Coronary artery (tissue), 2 donors: ENCODE results near the gene PLCB2.
A peak's percentile ranks its signal among the peaks of the same experiment; 100 is the strongest.

ENCODE experiments used
- DNase-seq: peaks from one replicate; pipeline ENCODE4 v3.0.0-alpha.2; 2017; ENCODE audit warnings: low spot score
- H3K27ac ChIP-seq, 2 donors: fragments of 200-600 bp; sonication (generic); one replicate each; pipeline ENCODE4 v1.5.1; 2016 to 2019
- H3K4me3 ChIP-seq: fragments of 200-600 bp; sonication (generic); 2 replicates; pipeline ENCODE4 v1.5.1; 2016; ENCODE audit warnings: mild to moderate bottlenecking, moderate library complexity
- CTCF ChIP-seq: fragments of 200-600 bp; sonication (generic); IDR thresholded peaks from one replicate; pipeline ENCODE4 v1.5.1; 2019; ENCODE audit warnings: antibody characterized with exemption

Gene PLCB2

GRCh38 chr15:40331026-40331425 is 23.3 kb upstream of the PLCB2 start:
- no peak for DNase-seq
- H3K27ac ChIP-seq: peak overlapping the region; percentile 95 to 98
- no peak overlapping the region for H3K4me3 ChIP-seq
- no peak for TF ChIP-seq CTCF

GRCh38 chr15:40330368-40330836 is 22.7 kb upstream of the PLCB2 start:
- Histone ChIP-seq H3K4me3 (peak overlapping the region; percentile 18), H3K27ac (peak overlapping the region; percentile 95 to 98)
- no peak for TF ChIP-seq CTCF
- no peak for DNase-seq

- Histone ChIP-seq H3K27ac (peak overlapping the region; percentile 95 to 98), H3K4me3 (peak overlapping the region; percentile 18)
- no peak for TF ChIP-seq CTCF
- DNase-seq: no peak
These were observed 22.1 kb upstream of the PLCB2 start for GRCh38 chr15:40329804-40330203.

GRCh38 chr15:40328751-40329150 is 21.0 kb upstream of the PLCB2 start:
- peak overlapping the region; percentile 95 to 98 for H3K27ac ChIP-seq

GRCh38 chr15:40328176-40328575 is 20.4 kb upstream of the PLCB2 start:
- DNase-seq: no peak

More at GRCh38 chr15:40328751-40329150, 21.0 kb upstream of the PLCB2 start:
- TF ChIP-seq CTCF: no peak
- DNase-seq: no peak
- H3K4me3 ChIP-seq: peak overlapping the region; percentile 98

GRCh38 chr15:40327457-40327856 is 19.7 kb upstream of the PLCB2 start:
- no peak for DNase-seq
- Histone ChIP-seq H3K27ac (peak overlapping the region; percentile 95 to 98), H3K4me3 (peak overlapping the region; percentile 98)
- no peak for TF ChIP-seq CTCF

More at GRCh38 chr15:40328176-40328575, 20.4 kb upstream of the PLCB2 start:
- peak overlapping the region; percentile 95 to 98 for H3K27ac ChIP-seq
- TF ChIP-seq CTCF: no peak
- H3K4me3 ChIP-seq: peak overlapping the region; percentile 98

- DNase-seq: no peak
- Histone ChIP-seq H3K4me3 (peak overlapping the region; percentile 98), H3K27ac (peak overlapping the region; percentile 95 to 98)
- TF ChIP-seq CTCF: no peak
These were observed 18.0 kb upstream of the PLCB2 start for GRCh38 chr15:40325700-40326099.
